Neural progenitor cell (in vitro differentiated cells): Measurements from ENCODE around the gene PTGES3L.

Experiments used
- EZH2 ChIP-seq: fragments of 200-600 bp; sonication (generic); IDR thresholded peaks from 2 replicates; pipeline ENCODE4 v1.6.1; 2017; ENCODE audit warnings: antibody characterized with exemption, mild to moderate bottlenecking, moderate library complexity
- EZH2phosphoT487 ChIP-seq: fragments of 200-600 bp; sonication (generic); IDR thresholded peaks from 2 replicates; pipeline ENCODE4 v1.6.1; 2017; ENCODE audit warnings: antibody characterized with exemption
- TF ChIP-seq, protein P1 (sequence below): fragments of 200-600 bp; sonication (generic); IDR thresholded peaks from 2 replicates; pipeline ENCODE4 v1.5.1; 2017; ENCODE audit warnings: antibody characterized with exemption, mild to moderate bottlenecking

DNA sequence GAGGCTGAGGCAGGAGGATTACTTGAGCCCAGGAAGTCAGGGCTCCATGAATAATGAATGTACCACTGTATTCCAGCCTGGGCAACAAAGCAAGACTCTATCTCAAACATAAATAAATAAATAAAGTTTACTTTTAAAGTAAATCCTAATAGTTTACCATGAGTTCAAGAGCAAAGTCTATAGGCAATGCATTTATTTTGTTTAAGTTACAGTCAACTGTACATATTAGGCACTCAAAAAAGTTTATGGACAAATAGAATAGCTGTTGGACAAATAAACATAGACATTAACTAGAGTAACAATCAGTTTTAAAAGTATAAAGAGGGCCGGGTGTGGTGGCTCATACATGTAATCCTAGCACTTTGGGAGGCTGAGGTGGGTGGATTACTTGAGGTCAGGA lies 12.0 kb downstream of the PTGES3L start:
- TF ChIP-seq, protein P1, sequence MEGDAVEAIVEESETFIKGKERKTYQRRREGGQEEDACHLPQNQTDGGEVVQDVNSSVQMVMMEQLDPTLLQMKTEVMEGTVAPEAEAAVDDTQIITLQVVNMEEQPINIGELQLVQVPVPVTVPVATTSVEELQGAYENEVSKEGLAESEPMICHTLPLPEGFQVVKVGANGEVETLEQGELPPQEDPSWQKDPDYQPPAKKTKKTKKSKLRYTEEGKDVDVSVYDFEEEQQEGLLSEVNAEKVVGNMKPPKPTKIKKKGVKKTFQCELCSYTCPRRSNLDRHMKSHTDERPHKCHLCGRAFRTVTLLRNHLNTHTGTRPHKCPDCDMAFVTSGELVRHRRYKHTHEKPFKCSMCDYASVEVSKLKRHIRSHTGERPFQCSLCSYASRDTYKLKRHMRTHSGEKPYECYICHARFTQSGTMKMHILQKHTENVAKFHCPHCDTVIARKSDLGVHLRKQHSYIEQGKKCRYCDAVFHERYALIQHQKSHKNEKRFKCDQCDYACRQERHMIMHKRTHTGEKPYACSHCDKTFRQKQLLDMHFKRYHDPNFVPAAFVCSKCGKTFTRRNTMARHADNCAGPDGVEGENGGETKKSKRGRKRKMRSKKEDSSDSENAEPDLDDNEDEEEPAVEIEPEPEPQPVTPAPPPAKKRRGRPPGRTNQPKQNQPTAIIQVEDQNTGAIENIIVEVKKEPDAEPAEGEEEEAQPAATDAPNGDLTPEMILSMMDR = no peak
- TF ChIP-seq EZH2 (no peak), EZH2phosphoT487 (no peak)
